Epithelial cell of esophagus (primary cell): Measurements from ENCODE around the gene NDUFS6.

Experiments
- DNase-seq: peaks from one replicate; pipeline ENCODE4 v3.0.0; 2010; ENCODE audit warnings: low read depth
- H3K4me3 ChIP-seq: 2 replicates; pipeline ENCODE4 v1.5.1; 2011; ENCODE audit warnings: mild to moderate bottlenecking, low read length, control low read depth
- CTCF ChIP-seq: IDR thresholded peaks from 2 replicates; pipeline ENCODE4 v1.5.1; 2011; ENCODE audit warnings: low read depth, mild to moderate bottlenecking, low read length, control low read depth, inconsistent platforms; ENCODE audit not compliant: insufficient read depth; ENCODE audit errors: missing control alignments

The NDUFS6 gene

GRCh38 chr5:1784197-1785050 lies 16.8 kb upstream of the NDUFS6 start:
- H3K4me3 ChIP-seq, result no peak overlapping the region
- DNase-seq, result no peak
- no peak for TF ChIP-seq CTCF

- no peak overlapping the region for H3K4me3 ChIP-seq
- TF ChIP-seq CTCF, result no peak
- DNase-seq, result no peak
These were observed 16.1 kb upstream of the NDUFS6 start for GRCh38 chr5:1785062-1785461.

GRCh38 chr5:1785984-1786383 lies 15.2 kb upstream of the NDUFS6 start:
- DNase-seq, result no peak
- H3K4me3 ChIP-seq, result no peak overlapping the region
- TF ChIP-seq CTCF, result no peak

GRCh38 chr5:1786621-1787471 lies 14.4 kb upstream of the NDUFS6 start:
- no peak for DNase-seq
- no peak for TF ChIP-seq CTCF
- H3K4me3 ChIP-seq, result no peak overlapping the region

- no peak overlapping the region for H3K4me3 ChIP-seq
- no peak for TF ChIP-seq CTCF
- DNase-seq, result no peak
These were observed 13.6 kb upstream of the NDUFS6 start for GRCh38 chr5:1787472-1788047.

- H3K4me3 ChIP-seq, result no peak overlapping the region
- no peak for DNase-seq
- TF ChIP-seq CTCF, result no peak
These were observed 13.0 kb upstream of the NDUFS6 start for GRCh38 chr5:1788200-1788599.
